Thyroid gland (tissue), 4 donors: ENCODE results near the gene ZNF593OS. TPM values are rescaled to one million over a fixed set of nuclear protein-coding genes. Genes with fewer than 3 reads are reported as not detected.

ENCODE experiments used
- DNase-seq, 2 donors: peaks; one replicate each; pipeline ENCODE4 v3.0.0-alpha.2; 2019
- H3K27ac ChIP-seq, 3 donors: fragments of 200-600 bp; sonication (generic); 1 replicate in 2 of 3; 2 replicates in 1 of 3; pipeline ENCODE4 v1.5.1; 2016 to 2019; ENCODE audit warnings: mild to moderate bottlenecking in 1 of 3, moderate library complexity in 1 of 3
- H3K27me3 ChIP-seq: fragments of 200-600 bp; sonication (generic); one replicate; pipeline ENCODE4 v1.5.1; 2019
- H3K36me3 ChIP-seq, 2 donors: fragments of 200-600 bp; sonication (generic); one replicate each; pipeline ENCODE4 v1.5.1; 2016 to 2019
- H3K4me1 ChIP-seq, 2 donors: fragments of 200-600 bp; sonication (generic); one replicate each; pipeline ENCODE4 v1.5.1; 2017 to 2019
- H3K4me3 ChIP-seq, 3 donors: fragments of 200-600 bp; sonication (generic); replicated peaks in 1 of 3; 1 replicate in 2 of 3; 2 replicates in 1 of 3; pipeline ENCODE4 v1.5.1; 2016; ENCODE audit warnings: mild to moderate bottlenecking in 1 of 3
- H3K9me3 ChIP-seq: fragments of 200-600 bp; sonication (generic); one replicate; pipeline ENCODE4 v1.5.1; 2017
- CTCF ChIP-seq, 6 experiments: fragments of 200-600 bp in 3 of 6; fragments of 450-650 bp in 3 of 6; sonication (generic) in 3 of 6; IDR thresholded peaks; one replicate each; pipeline ENCODE4 v1.5.1; 2016 to 2019; ENCODE audit warnings: antibody characterized with exemption in 6 of 6, mild to moderate bottlenecking in 2 of 6, inconsistent platforms in 1 of 6, moderate library complexity in 1 of 6
- POLR2A ChIP-seq, 2 donors: fragments of 450-650 bp; IDR thresholded peaks; one replicate each; pipeline ENCODE4 v1.6.1; 2017; ENCODE audit warnings: antibody characterized with exemption in 2 of 2, mild to moderate bottlenecking in 2 of 2, moderate library complexity in 1 of 2
- WGBS, 2 donors: methylation state at CpG; one replicate each; pipeline ENCODE4 v1.1.5; 2017; 5-methylcytosine and 5-hydroxymethylcytosine counted together
- intact Hi-C: fragments of 100-400 bp; cut with DNase I; formaldehyde crosslinking; loops from one replicate; pipeline ENCODE4 v1.15.1; 2023
- total RNA-seq, 4 donors: library from RNA; depleted of rRNA; stranded (reverse); fragments of >200 nt; gene quantifications; one replicate each; pipeline ENCODE4 v1.2.3, GENCODE V29; 2016

Gene ZNF593OS
- total RNA-seq, 4 donors from 2014 or later = 0.33 TPM; not detected in 3

- Histone ChIP-seq H3K9me3 (no peaks in the 10 kb centered on the region), H3K36me3 (no peaks in the 10 kb centered on the region), H3K4me1 (no peaks in the 10 kb centered on the region), H3K4me3 (no peak overlapping the region), H3K27ac (no peak overlapping the region), H3K27me3 (no peaks in the 10 kb centered on the region)
- 81 to 95% methylated on average over 4 to 5 of the region's 5 CpGs for WGBS, 2 donors
- intact Hi-C loops = no loop called here
- no peak for TF ChIP-seq POLR2A (IDR thresholded peaks at IDR 0.05)
- TF ChIP-seq CTCF (IDR thresholded peaks at IDR 0.05) = no peak
- no peak for DNase-seq
Measured at GRCh38 chr1:26200413-26200812, 28.8 kb upstream of the ZNF593OS start.

GRCh38 chr1:26197813-26198212, 26.2 kb upstream of the ZNF593OS start:
- no peak for DNase-seq
- H3K4me1 ChIP-seq = no peaks in the 10 kb centered on the region
- no peaks in the 10 kb centered on the region for H3K27me3 ChIP-seq
- H3K36me3 ChIP-seq = no peaks in the 10 kb centered on the region
- H3K27ac ChIP-seq = no peak overlapping the region
- no peak overlapping the region for H3K4me3 ChIP-seq
- 74 to 84% methylated on average over 7 to 11 of the region's 11 CpGs for WGBS, 2 donors
- no peaks in the 10 kb centered on the region for H3K9me3 ChIP-seq
- intact Hi-C loops = no loop called here
- TF ChIP-seq POLR2A (IDR thresholded peaks at IDR 0.05) = no peak
- no peak for TF ChIP-seq CTCF (IDR thresholded peaks at IDR 0.05)

GRCh38 chr1:26197301-26197700, 25.7 kb upstream of the ZNF593OS start:
- Histone ChIP-seq H3K4me3 (no peak overlapping the region), H3K27ac (no peak overlapping the region), H3K27me3 (no peaks in the 10 kb centered on the region), H3K36me3 (no peaks in the 10 kb centered on the region), H3K9me3 (no peaks in the 10 kb centered on the region), H3K4me1 (no peaks in the 10 kb centered on the region)
- intact Hi-C loops = no loop called here
- no peak for DNase-seq
- 90 to 92% methylated on average over 3 of the region's 3 CpGs for WGBS, 2 donors
- no peak for TF ChIP-seq CTCF (IDR thresholded peaks at IDR 0.05)
- TF ChIP-seq POLR2A (IDR thresholded peaks at IDR 0.05) = no peak

GRCh38 chr1:26195805-26196204, 24.2 kb upstream of the ZNF593OS start:
- Histone ChIP-seq H3K27ac (no peak overlapping the region), H3K27me3 (no peaks in the 10 kb centered on the region), H3K4me3 (no peak overlapping the region), H3K9me3 (no peaks in the 10 kb centered on the region), H3K4me1 (no peaks in the 10 kb centered on the region), H3K36me3 (no peaks in the 10 kb centered on the region)
- no peak for DNase-seq
- WGBS, 2 donors = 91 to 92% methylated on average over 3 of the region's 3 CpGs
- TF ChIP-seq POLR2A (IDR thresholded peaks at IDR 0.05) = no peak
- TF ChIP-seq CTCF (IDR thresholded peaks at IDR 0.05) = no peak
- intact Hi-C loops = no loop called here

GRCh38 chr1:26191739-26192138, 20.1 kb upstream of the ZNF593OS start:
- no peak overlapping the region for H3K4me3 ChIP-seq
- no peaks in the 10 kb centered on the region for H3K9me3 ChIP-seq
- TF ChIP-seq CTCF (IDR thresholded peaks at IDR 0.05) = no peak
- TF ChIP-seq POLR2A (IDR thresholded peaks at IDR 0.05) = no peak
- intact Hi-C loops = no loop called here
- peaks cover 5 to 8% of the 10 kb centered on the region in 2 donors for H3K36me3 ChIP-seq
- no peak for DNase-seq
- H3K27ac ChIP-seq = no peak overlapping the region
- no peaks in the 10 kb centered on the region for H3K4me1 ChIP-seq
- WGBS, 2 donors = 45 to 51% methylated on average over 3 of the region's 3 CpGs
- H3K27me3 ChIP-seq = no peaks in the 10 kb centered on the region
